SK-N-SH treated with all-trans-retinoic acid at 6 μM for 48 hours (cell line): ENCODE results near the gene TEX55.

Experiments
- ARNTL ChIP-seq: fragments of 450-650 bp; formaldehyde crosslinking; IDR thresholded peaks from 2 replicates; pipeline ENCODE4 v1.5.0; 2020; ENCODE audit warnings: low read depth, mild to moderate bottlenecking, moderate library complexity, borderline replicate concordance
- ESRRG ChIP-seq: fragments of 250-450 bp; sonication (Bioruptor Pico); IDR thresholded peaks from 2 replicates; pipeline ENCODE4 v1.6.1; 2021; ENCODE audit warnings: mild to moderate bottlenecking
- ISL1 ChIP-seq: fragments of 250-450 bp; sonication (Bioruptor Pico); IDR thresholded peaks from 2 replicates; pipeline ENCODE4 v2.1.2; 2022; ENCODE audit warnings: mild to moderate bottlenecking, moderate library complexity
- ZNF8 ChIP-seq: fragments of 450-650 bp; formaldehyde crosslinking; IDR thresholded peaks from 2 replicates; pipeline ENCODE4 v1.5.0; 2020; ENCODE audit warnings: mild to moderate bottlenecking, moderate library complexity

Gene TEX55

DNA sequence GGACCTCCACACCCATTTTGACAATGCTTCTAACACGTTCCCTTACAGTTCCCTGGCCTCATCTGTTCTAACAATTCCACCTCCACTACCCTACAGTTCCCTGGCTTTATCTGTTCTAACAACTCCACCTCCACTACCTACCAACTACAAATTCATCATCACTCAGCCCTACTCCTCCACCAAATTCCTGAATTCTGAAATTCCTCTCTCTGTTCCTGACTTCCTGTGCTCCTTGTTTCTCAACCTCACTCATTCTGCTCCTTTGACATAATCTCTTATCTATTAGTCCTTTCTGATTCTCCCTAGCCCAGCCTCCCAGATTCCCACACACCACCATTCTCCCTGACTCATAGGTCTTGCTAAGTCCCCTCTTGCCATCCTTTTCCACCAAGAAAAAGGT, 49.9 kb downstream of the TEX55 start (continued):
- no peak for TF ChIP-seq ARNTL (CRISPR knock-in tag)
- no peak for TF ChIP-seq ISL1
- no peak for TF ChIP-seq ESRRG (CRISPR knock-in tag)
- no peak for TF ChIP-seq ZNF8 (CRISPR knock-in tag)
